ENCODE data around the gene SIRT7. TPM values are rescaled to one million over a fixed set of nuclear protein-coding genes. Genes with fewer than 3 reads are reported as not detected.

Gene SIRT7
- polyA plus RNA-seq, 1 donor from 2014 or later: 31.6 TPM

DNA sequence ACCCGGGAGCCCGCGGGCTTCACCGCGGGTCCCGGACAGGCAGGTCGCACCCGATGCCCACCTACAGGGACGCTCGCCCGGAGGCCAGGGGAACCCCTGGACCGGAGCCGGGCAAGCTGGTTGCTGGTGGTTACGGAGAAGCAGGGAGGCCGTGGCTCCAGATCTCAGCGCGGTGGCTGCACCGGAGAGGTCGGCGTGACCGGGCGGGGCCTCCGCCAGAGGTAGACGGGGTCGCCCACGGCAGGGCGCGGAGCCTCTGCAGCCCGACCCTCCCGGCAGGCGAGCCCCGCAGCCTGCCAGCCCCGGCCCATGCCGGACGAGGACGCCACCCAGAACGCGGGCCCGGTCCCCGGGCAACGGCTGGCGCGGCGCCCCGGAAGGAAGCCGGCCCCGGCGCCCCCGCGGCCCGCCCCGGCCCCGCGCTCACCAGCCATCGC is 7.1 kb downstream of the SIRT7 start:
- peaks cover 2 to 6% (median 5%) of the 10 kb centered on the region in 3 donors for H3K4me1 Mint-ChIP-seq
- peak overlapping the region; percentile 84 to 93 (median 89) for H3K4me3 Mint-ChIP-seq
- H3K27me3 Mint-ChIP-seq: no peaks in the 10 kb centered on the region
- H3K27ac Mint-ChIP-seq: peak overlapping the region in 1 of 3 donors; percentile 78
- H3K9me3 Mint-ChIP-seq: no peaks in the 10 kb centered on the region
- no peaks in the 10 kb centered on the region for H3K36me3 Mint-ChIP-seq

DNA sequence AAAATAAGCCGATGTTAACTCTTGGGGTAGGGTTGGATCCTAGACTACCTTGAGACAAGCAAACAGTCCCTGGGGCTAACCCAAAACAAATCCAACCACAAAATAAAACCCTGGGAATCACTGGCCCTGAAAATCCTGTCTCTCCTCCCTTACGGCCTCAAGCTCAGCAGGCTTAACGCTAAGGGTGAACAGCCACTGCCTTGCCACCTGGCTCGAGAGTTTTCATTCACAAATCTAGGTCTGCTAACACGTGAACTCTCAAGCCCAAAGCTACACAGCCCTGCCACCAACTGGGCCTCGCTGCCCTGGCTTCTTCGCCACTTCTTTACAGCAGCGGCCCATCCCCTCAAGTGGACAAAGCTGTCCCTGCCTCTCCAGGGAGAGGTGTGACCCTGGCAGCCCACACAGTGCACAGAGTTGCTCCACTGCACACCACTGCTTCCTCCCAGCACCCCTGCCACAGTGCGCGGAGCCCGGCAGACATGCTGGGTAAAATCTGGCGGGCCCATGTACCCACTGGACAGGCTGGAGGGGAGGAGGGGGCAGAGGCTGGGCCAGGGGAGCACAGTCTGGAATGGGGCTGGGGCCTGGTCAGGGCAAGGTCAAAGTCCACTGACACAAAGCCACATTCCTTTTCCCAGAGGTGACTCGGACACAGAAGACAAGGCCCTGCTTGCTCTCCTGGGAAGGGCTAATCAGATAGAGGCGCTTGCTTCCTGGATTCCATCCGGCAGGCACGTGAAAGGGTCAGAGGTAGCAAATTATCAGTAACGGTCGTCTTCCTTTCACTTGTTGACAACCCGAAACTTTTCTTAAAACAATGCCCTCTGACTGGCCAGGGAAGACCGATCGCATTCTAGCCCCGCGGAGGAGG is 7.8 kb downstream of the SIRT7 start:
- Mint-ChIP-seq H3K27me3 (no peaks in the 10 kb centered on the region), H3K4me1 (peaks cover 2 to 5% (median 4%) of the 10 kb centered on the region in 3 donors), H3K4me3 (peak overlapping the region; percentile 84 to 93 (median 89)), H3K36me3 (no peaks in the 10 kb centered on the region), H3K27ac (peak overlapping the region in 2 of 3 donors; percentile 73 to 78), H3K9me3 (no peaks in the 10 kb centered on the region)

- Mint-ChIP-seq H3K27ac (peak overlapping the region in 1 of 3 donors; percentile 78), H3K9me3 (no peaks in the 10 kb centered on the region), H3K27me3 (no peaks in the 10 kb centered on the region), H3K4me1 (peaks cover 2 to 5% (median 4%) of the 10 kb centered on the region in 3 donors), H3K36me3 (no peaks in the 10 kb centered on the region), H3K4me3 (peak overlapping the region in 3 of 4 donors; percentile 23 to 86 (median 52))
Observed at GRCh38 chr17:81909231-81909630, 8.7 kb downstream of the SIRT7 start.

- Mint-ChIP-seq H3K27me3 (no peaks in the 10 kb centered on the region), H3K4me3 (peak overlapping the region in 2 of 4 donors; percentile 60 to 86), H3K9me3 (no peaks in the 10 kb centered on the region), H3K36me3 (no peaks in the 10 kb centered on the region), H3K27ac (peak overlapping the region in 1 of 3 donors; percentile 78), H3K4me1 (peaks cover 1 to 5% (median 4%) of the 10 kb centered on the region in 3 donors)
Observed at GRCh38 chr17:81908793-81909192, 9.2 kb downstream of the SIRT7 start.

DNA sequence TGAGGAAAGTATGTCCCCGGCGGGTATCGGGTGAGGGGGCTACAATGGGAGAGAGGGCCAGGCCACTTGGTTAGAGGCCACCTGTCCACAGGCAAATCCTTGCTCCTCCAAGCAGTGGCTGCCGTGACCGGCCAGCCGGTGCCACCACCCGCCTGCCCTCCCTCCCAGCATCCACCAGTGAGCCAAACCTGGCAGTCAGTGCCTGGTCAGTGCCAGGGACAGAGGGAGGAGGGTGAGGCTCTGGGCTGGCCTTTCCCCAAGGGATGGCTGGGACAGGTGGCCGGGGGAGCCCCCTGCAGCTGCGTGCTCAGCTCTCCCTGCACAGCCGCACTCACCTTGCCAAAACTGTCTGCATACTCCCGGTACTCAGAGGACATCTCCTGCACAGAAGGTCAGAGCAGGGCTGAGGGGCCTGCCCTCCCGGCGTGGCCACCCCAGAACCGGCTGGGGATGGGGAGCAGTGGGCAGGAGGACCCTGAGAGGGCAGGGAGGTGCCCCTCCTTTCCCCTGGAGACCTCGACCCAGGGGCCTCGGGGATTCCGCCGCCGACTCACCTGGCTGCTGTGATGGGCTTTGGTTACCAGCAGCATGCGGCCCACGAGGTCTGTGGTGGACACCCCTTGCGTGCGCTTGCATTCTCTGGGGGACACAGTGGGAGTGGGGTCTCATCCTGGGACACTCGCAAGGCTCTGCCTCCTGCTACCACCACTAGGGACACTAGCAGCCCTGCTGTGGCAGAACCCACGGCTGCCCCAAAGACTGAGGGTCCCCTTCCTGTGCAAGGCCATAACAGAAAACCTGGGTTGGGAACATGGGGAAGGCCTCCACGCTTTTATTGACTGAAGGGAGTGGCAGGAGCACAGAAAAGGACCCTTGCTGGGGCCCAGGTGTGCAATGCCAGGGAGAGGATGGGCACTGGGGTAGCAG is 10.5 kb downstream of the SIRT7 start:
- Mint-ChIP-seq H3K36me3 (no peaks in the 10 kb centered on the region), H3K4me1 (no peaks in the 10 kb centered on the region), H3K27ac (no peak overlapping the region), H3K9me3 (no peaks in the 10 kb centered on the region), H3K4me3 (peak overlapping the region in 1 of 4 donors; percentile 32), H3K27me3 (peaks cover 2% of the 10 kb centered on the region)

DNA sequence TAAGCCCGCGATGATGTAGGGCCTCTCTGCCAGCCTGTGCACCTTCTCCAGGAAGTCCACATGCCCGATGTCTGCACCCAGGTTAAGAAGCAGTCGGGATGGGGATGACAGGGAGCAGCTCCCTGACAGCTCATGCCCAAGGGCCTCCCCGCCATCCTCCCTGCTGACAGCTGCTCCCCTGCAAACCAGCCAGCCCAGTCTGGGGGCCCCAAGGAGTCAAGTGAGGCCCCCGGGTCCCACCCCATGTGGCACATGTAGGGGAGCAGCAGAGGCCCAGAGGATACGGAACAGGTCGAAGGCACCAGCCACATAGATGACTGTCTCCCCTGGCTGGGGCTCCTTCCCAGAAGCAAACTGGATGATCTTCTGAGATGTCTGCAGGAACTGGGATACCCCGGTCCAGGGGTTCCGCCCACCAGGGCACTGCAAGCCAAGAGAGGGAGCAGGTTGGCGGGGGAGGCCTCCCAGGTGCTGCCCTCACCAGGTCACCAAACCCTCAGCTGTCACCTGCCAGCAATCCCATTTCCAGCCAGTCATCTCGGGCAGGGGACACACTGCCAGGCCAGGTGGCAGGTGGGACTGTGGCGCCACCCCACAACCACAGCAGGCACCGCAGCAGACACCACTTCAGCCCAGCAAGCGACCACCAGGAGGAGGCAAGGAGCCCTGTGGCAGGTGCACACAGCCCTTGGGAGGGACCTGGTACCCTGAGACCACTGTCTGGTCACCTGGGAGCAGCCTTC is 11.3 kb downstream of the SIRT7 start:
- no peaks in the 10 kb centered on the region for H3K4me1 Mint-ChIP-seq
- H3K9me3 Mint-ChIP-seq: no peaks in the 10 kb centered on the region
- no peak overlapping the region for H3K4me3 Mint-ChIP-seq
- H3K27me3 Mint-ChIP-seq: peaks cover 2% of the 10 kb centered on the region
- no peak overlapping the region for H3K27ac Mint-ChIP-seq
- H3K36me3 Mint-ChIP-seq: no peaks in the 10 kb centered on the region

DNA sequence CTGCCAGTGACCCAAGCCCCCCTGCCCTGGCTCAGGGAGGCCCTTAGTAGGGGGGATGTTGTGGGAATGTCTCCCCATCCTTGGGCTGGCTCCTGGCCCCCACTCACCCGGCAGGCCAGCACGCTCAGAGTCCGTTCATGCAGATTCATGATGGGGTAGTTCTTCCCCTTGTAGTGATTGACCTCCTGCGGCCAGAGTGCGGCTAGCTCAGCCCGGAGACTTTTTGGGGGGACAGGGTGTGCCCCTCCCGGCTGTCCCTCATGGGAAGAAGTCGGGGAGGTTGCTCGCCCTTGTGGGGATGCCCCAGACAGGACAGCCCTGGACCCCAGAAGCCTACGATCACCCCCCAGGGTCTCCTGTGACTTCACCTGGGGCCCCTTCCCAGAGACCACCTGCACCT is 12.0 kb downstream of the SIRT7 start:
- H3K4me1 Mint-ChIP-seq: peaks cover 2 to 4% (median 4%) of the 10 kb centered on the region in 3 donors
- H3K9me3 Mint-ChIP-seq: no peaks in the 10 kb centered on the region

GRCh38 chr17:81905424-81905875 is 12.5 kb downstream of the SIRT7 start:
- peaks cover 9% of the 10 kb centered on the region for H3K27me3 Mint-ChIP-seq
- H3K9me3 Mint-ChIP-seq: no peaks in the 10 kb centered on the region
- H3K27ac Mint-ChIP-seq: no peak overlapping the region
- H3K36me3 Mint-ChIP-seq: peaks cover 5% of the 10 kb centered on the region
- no peak overlapping the region for H3K4me3 Mint-ChIP-seq
- H3K4me1 Mint-ChIP-seq: peaks cover 3 to 8% (median 5%) of the 10 kb centered on the region in 3 donors

More for the DNA sequence above, 12.0 kb downstream of the SIRT7 start:
- Mint-ChIP-seq H3K27ac (no peak overlapping the region), H3K36me3 (peaks cover 2% of the 10 kb centered on the region), H3K27me3 (peaks cover 5% of the 10 kb centered on the region), H3K4me3 (no peak overlapping the region)

- peaks cover 9% of the 10 kb centered on the region for H3K36me3 Mint-ChIP-seq
Observed at GRCh38 chr17:81904600-81905423, 13.2 kb downstream of the SIRT7 start.

GRCh38 chr17:81903896-81904599 is 13.9 kb downstream of the SIRT7 start:
- H3K36me3 Mint-ChIP-seq: peaks cover 9% of the 10 kb centered on the region
- peaks cover 3 to 8% (median 5%) of the 10 kb centered on the region in 3 donors for H3K4me1 Mint-ChIP-seq
- H3K9me3 Mint-ChIP-seq: no peaks in the 10 kb centered on the region
- no peak overlapping the region for H3K4me3 Mint-ChIP-seq
- peaks cover 13% of the 10 kb centered on the region for H3K27me3 Mint-ChIP-seq
- no peak overlapping the region for H3K27ac Mint-ChIP-seq

More at GRCh38 chr17:81904600-81905423, 13.2 kb downstream of the SIRT7 start:
- peaks cover 13% of the 10 kb centered on the region for H3K27me3 Mint-ChIP-seq
- peaks cover 3 to 8% (median 5%) of the 10 kb centered on the region in 3 donors for H3K4me1 Mint-ChIP-seq
- H3K9me3 Mint-ChIP-seq: no peaks in the 10 kb centered on the region
- no peak overlapping the region for H3K4me3 Mint-ChIP-seq
- H3K27ac Mint-ChIP-seq: no peak overlapping the region

DNA sequence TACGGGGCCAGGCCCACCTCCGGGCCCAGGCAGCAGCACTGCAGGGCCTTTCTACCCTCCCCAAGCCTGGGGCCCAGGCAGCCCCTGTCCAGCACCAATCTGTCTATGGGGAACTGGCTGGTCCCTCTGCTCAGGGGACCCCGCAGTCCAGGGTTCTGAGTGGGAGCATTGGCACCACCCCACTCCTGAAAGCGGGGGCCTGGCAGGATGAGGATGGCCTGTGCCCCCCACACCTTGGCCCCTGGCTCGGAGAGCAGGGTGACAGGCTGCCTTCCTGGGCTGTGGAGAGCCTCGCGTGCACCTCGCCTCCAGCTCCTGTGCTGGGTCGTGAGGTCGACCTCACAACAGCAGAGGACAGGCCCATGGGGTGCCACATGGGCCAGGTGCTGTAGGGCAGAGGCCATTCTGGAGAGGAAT is 14.6 kb downstream of the SIRT7 start:
- Mint-ChIP-seq H3K27me3 (peaks cover 13% of the 10 kb centered on the region), H3K4me1 (peaks cover 3 to 8% (median 5%) of the 10 kb centered on the region in 3 donors), H3K9me3 (no peaks in the 10 kb centered on the region), H3K4me3 (peak overlapping the region in 1 of 4 donors; percentile 28), H3K36me3 (peaks cover 9% of the 10 kb centered on the region), H3K27ac (no peak overlapping the region)

- H3K4me1 Mint-ChIP-seq: peaks cover 3 to 8% (median 5%) of the 10 kb centered on the region in 3 donors
- H3K27ac Mint-ChIP-seq: no peak overlapping the region
- no peak overlapping the region for H3K4me3 Mint-ChIP-seq
- peaks cover 13% of the 10 kb centered on the region for H3K27me3 Mint-ChIP-seq
- H3K9me3 Mint-ChIP-seq: no peaks in the 10 kb centered on the region
- peaks cover 9% of the 10 kb centered on the region for H3K36me3 Mint-ChIP-seq
Observed at GRCh38 chr17:81902653-81903414, 15.1 kb downstream of the SIRT7 start.

Measured in IgD-negative memory B cell (primary cell).